ENCODE data around the gene CP.
"Not testable (repeated sequence)": the region's sequence is repeated elsewhere in the genome, so short reads cannot be mapped to it uniquely, and the experiment has no call there.

CP gene

GRCh38 chr3:149221783-149222517 lies at the start of gene CP:
Gene CP (minus strand): TSS chr3:149221829. CDS start chr3:149221792, 37 bp downstream.
- DNase-seq (ENCODE audit: low read depth), result no peak

- DNase-seq (ENCODE audit: low read depth), result no peak
These were observed 48.6 kb upstream of the CP start for GRCh38 chr3:149270180-149270579.

DNA sequence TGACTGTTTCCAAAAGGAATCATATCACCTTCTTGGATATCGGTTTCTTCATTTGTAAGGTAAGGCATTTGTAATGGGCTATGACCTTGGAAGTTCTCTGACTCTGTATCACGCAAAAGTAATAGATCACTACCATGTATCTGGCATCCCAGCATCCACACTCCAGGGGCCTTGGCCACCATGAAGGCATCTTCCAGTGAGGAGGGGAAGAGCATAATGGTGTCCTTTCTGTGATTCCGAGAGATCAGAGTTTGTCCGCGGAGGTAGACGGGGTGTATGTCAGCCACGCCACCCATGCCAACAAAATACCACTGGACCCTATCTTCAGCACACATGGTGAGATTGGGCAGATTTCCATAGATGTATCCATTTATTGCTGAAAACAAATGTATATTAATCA lies 48.1 kb upstream of the CP start:
- no peak for DNase-seq (ENCODE audit: low read depth)

GRCh38 chr3:149267565-149267964 lies 45.9 kb upstream of the CP start:
- no peak for DNase-seq (ENCODE audit: low read depth)

DNA sequence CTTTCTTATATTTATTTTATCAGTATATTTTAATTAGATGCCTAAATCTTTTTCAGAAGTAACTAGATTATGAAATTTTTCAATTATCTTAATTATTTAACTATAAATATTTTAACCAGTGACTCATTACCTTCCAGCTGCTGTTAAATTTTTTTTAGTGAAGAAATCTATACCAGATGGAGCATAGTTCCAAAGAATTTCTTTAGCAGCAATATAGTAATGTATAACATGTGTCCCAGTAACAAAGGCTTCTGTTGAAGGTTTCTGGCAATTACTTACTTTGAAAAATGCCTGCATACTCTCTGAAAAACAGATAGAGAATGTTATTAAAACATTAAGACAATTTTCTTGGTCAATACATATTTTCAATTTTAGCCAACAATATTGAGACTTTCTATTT lies 45.1 kb upstream of the CP start:
- DNase-seq (ENCODE audit: low read depth), result no peak

- DNase-seq (ENCODE audit: low read depth), result no peak
These were observed 42.2 kb upstream of the CP start for GRCh38 chr3:149263856-149264255.

DNA sequence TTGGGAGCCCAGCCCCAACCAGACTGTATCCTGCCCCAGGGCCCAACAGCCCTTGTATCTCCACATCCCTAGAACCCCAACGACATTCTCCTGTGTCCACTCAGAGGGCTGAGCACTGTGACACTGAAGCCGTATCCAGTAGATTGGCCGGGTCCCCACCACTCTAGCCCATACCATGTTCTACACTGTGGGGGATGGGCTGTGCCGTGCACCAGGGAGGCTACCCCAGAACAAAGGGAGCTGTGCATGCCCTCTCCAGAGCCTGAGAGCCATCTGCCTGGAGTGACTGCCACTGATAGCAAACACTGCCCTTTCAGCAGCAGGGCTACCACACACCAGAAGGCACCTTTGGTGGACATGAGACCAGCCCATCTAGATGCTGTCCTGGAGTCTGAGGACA lies 37.1 kb upstream of the CP start:
- no peak for DNase-seq (ENCODE audit: low read depth)

DNA sequence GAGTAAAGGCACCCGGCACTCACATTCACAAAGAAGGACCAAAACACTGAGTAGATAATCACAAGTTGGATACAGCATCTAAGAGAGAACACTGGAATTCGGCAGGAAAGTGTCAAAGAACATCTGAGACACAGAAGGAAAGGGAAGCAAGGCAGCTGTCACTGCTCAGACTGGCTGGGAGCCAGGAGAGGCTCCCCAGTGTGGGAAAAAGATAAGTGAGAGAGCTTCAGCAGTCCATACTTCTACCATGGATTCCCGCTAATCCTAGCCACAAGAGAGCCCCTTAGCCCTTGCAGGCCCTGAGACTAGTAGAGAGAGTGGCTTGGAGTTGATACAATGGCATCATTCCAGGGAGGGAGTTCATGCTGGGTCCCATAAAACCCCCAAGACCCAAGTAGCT lies 36.7 kb upstream of the CP start:
- DNase-seq (ENCODE audit: low read depth), result no peak

DNA sequence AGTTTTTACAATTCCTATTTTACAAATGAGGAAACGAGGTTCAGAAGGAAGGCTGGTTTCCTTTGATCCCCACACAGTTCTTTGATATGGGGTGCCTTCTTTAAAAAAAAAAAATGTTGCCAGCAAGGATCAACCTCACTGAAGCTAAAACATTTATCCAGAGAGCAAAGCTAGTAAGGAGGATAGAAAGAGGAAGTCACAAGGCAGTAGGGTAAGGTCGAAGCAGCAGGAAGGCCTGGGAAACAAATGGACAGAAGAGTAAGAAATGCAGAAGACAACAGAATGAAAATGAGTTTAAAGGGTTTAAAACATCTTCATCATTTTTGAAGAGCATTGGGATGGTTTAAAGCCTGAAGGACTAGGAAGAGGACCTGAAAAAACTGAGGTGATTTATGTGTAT lies 30.6 kb upstream of the CP start:
- DNase-seq (ENCODE audit: low read depth), result no peak

DNA sequence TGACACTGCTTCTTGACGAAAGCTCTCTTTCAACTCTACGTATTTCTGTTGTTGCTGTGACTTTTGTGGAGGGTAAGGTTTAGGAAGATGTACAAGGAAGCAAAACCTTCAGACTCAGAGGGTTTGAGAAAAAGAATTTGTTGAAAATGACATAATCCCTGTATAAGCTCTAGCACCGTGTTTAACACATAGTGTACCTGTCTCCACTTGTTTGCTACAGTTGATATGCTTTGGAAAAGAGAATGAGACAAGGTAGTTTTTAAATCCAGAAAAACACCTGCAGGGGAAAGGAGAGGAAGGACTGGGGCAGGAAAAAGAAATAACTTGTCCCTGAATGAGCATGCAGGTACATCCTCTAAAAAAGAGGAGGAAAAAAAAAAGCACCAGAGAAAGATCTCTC lies 29.6 kb upstream of the CP start:
- DNase-seq (ENCODE audit: low read depth), result no peak

DNA sequence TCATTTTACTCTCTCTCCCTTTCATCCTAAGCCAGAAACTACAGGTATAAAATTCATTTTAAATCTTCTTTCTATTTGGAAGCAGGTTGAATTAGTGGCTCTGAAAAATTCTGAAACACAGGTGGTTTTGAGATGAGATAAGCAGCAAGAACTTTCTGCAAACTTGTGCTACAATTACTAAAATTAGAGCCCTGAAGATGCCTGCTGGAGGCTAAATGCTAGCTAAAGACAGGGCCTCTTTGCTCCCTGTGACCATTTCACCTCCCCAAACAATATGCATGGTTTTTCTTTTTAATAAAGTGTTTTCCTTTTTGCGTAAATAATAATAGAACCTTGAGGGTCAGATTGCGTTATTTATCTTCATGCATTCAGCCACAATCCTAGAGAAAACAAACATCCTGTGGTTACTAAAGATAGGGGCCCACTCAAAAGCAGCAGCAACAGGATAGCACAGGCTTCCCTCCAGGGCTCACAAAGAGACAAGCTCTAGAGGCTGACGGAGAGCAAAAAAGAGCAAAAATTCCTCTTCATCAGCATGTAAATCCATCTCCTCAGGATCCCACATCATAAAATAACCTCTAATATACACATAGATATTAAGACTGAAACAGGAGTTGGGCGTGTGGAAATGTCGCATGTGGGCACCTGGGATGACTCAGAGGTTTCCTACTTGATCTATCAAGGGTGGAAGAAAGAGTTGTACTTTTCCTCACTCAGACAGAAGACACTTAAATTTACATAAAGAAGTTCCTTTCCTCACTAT lies 26.5 kb upstream of the CP start:
- DNase-seq (ENCODE audit: low read depth), result no peak

DNA sequence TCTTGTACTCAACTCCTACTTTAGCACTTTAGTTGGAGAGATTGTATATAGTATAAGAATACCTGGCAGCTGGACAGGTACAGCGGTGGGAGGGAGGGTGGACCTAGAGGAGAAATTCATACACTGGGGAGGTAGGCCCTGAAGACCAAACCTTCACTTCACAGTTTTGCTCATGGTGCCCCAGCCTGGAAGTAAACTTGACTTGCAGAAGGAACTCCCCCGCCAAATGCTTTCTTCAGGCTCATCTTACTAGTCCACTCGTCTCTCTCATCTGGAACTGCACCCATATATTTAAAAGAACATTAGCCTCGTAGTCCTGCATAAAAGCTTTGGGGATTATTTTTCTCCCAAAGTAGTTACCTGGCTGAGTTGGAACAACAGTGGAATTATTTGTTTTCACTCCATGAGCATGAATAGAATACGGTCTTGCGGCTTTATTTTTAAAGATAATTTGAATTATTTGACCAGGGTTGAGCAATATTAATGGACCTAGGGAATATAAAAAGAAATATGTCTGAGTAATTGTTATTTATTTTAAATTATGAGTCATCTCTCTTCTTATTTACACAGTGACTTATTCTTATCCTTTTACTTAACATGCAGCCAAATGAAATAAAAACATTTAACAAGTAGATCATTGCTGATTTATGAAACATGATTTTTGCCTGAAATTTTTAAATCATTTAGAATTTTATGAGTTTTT lies 25.5 kb upstream of the CP start:
- no peak for DNase-seq (ENCODE audit: low read depth)

- peak; percentile 40 for DNase-seq (ENCODE audit: low read depth)
These were observed 24.3 kb upstream of the CP start for GRCh38 chr3:149245738-149246451.

- DNase-seq (ENCODE audit: low read depth), result no peak
These were observed 21.9 kb upstream of the CP start for GRCh38 chr3:149243540-149243939.

- no peak for DNase-seq (ENCODE audit: low read depth)
These were observed 17.8 kb upstream of the CP start for GRCh38 chr3:149239357-149239936.

DNA sequence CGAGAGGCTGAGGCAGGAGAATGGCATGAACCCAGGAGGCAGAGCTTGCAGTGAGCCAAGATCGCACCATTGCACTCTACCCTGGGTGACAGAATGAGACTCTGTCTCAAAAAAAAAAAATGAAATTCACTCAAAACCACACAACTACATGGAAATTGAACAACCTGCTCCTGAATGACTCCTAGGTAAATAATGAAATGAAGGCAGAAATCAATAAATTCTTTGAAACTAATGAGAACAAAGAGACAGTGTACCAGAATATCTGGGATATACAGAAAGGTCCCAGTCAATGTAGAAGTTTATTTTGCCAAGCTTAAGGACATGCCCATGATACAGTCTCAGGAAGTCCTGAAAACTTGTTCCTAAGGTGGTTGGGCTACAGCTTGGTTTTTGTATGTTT lies 16.6 kb upstream of the CP start:
- DNase-seq (ENCODE audit: low read depth), result not testable (repeated sequence)

DNA sequence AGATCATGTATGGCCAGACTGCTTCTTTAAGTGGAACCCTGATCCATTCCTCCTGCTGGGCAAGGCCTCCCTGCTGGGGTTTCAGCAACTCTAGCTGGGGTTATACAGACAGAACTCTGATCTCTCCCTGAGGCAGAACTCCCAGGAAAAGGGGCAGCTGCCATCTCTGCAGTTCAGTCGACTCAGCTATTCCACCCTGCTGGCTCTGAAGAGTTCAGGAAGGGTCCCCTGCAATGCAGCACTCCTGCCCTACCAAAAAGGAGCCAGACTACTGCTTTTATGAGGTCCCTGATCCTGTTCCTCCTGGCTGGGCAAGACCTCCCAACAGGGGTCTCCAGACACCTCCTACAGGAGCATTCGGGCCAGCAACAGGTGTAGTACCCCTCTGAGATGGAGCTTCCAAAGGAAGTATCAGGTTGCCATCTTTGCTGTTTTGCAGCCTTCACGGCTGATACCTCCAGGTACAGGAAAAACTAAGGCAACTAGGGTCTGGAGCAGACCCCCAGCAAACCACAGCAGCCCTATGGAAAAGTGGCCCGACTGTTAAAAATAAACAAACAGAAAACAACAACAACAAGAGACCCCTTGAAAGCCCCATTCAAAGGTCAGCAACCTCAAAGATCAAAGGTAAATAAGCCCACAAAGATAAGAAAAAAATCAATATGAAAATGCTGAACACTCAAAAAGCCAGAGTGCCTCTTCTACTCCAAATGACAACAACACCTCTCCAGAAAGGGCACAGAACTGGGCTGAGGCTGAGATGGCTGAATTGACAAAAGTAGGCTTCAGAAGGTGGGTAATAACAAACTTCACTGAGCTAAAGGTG lies 14.2 kb upstream of the CP start:
- no peak for DNase-seq (ENCODE audit: low read depth)

DNA sequence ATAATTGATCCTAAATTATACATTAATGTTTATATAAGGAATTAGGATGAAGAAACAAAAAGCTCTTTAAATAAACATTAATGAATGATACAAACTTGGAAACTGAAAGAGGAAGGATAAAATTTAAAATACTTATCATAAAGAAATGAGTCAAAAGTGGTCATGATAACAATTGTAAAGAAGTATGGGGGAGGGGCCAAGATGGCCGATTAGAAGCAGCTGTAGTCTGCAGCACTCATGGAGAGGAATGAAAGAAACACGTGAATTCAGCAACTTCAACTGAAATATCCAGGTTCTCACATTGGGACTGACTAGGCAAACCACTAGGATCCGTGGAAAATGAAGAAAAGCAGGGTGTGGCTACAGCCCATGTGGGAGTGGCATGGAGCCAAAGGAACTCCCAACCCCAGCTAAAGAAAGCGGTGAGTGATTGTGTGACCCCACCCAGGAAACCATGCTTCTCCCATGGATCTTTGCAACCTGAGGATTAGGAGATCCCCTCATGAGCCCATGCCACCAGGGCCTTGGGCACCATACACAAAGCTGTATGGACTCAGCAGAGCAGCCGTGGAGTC lies 13.1 kb upstream of the CP start:
- DNase-seq (ENCODE audit: low read depth), result no peak

GRCh38 chr3:149233323-149233722 lies 11.7 kb upstream of the CP start:
- no peak for DNase-seq (ENCODE audit: low read depth)

DNA sequence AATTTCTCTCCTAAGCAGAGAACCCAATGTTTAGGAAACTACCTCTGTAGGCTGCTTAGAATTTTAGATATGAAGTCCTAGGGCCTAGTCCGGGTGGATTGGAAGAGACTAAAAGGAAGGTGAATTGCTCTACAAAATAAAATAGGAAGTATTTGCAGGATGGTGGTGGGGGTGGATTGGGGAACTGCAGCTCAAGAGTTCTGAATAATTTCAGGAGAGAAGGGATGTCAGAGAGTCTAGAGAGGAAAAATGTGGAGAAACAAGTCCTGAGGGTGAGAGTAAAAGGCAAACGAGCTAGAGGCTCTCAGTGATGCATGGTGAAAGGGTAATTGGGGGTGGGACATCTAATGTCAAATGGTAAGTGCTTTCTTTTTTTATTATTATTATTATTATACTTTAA lies 10.2 kb upstream of the CP start:
- no peak for DNase-seq (ENCODE audit: low read depth)

All from GM04503 (cell line).